AG08395 (cell line): ENCODE results near the gene MRPS27.
A peak's percentile ranks its signal among the peaks of the same experiment; 100 is the strongest.
"Not testable (repeated sequence)": the region's sequence is repeated elsewhere in the genome, so short reads cannot be mapped to it uniquely, and the experiment has no call there.

Experiments used
- DNase-seq: peaks from one replicate; pipeline ENCODE4 v3.0.0; 2012; ENCODE audit warnings: mixed read lengths, low spot score

Gene MRPS27

DNA sequence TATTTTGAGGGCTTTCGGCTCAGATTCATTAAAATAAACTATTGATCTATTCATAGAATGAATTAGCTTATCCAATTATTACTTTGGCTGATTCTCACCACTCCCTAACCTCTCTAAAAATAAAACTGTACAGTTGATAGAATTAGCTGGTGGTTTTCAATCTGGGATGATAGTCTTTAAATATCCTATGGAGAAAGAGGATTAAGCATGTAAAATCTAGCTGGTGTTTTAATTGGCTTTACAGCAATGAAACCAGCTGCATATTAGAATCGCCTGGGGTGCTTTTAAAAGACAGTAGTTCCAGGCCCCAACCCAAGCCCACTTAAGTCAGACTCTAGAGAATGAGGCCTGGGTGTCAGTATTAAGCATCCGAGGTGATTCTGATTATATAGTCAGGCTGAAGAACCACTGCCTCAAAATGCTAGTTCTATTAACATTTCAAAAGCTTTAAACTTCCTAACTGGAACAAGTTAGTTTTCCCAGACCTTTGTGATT is 117.7 kb downstream of the MRPS27 start:
- no peak for DNase-seq

- DNase-seq = no peak
Measured at GRCh38 chr5:72199681-72200080, 120.4 kb downstream of the MRPS27 start.

DNA sequence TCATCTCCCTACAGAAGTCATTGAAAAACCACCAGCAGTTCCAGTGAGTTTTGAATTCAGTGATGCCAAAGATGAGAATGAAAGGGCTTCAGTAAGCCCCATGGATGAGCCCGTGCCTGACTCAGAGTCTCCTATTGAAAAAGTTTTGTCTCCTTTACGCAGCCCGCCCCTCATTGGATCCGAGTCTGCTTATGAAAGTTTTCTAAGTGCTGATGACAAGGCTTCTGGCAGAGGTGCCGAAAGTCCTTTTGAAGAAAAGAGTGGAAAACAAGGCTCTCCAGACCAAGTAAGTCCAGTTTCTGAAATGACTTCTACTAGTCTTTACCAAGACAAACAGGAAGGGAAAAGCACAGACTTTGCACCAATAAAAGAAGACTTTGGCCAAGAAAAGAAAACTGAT is 122.6 kb downstream of the MRPS27 start:
- DNase-seq = no peak

DNA sequence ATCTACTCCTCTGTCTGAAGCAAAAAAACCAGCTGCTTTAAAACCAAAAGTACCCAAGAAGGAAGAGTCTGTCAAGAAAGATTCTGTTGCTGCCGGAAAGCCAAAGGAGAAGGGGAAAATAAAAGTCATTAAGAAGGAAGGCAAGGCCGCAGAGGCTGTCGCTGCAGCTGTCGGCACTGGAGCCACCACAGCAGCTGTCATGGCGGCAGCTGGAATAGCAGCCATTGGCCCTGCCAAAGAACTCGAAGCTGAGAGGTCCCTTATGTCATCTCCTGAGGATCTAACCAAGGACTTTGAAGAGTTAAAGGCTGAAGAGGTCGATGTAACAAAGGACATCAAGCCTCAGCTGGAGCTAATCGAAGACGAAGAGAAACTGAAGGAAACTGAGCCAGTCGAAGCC is 124.5 kb downstream of the MRPS27 start:
- no peak for DNase-seq

GRCh38 chr5:72194846-72195245 is 125.2 kb downstream of the MRPS27 start:
- no peak for DNase-seq

GRCh38 chr5:72191404-72191803 is 128.6 kb downstream of the MRPS27 start:
- peak; percentile 19 for DNase-seq

GRCh38 chr5:72189146-72189545 is 130.9 kb downstream of the MRPS27 start:
- DNase-seq = no peak

DNA sequence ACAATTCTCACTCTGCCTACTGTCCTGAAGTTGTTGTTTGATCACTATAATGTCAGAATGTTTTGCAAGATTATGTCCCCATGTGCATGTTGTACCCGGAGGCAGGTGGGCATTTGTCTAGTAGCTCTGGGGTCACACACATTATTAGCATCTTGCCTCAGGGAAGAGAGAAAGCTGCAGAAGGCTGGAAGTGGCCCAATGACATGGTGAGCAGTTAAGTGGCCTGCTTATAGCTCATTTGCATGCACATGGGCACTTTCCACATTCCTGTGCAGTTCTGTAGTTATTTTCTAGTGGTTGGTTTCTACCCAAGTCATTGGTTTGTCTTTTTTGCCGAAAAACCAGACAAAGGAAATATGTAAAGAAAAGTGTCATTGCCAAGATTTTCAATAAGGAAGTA is 131.9 kb downstream of the MRPS27 start:
- DNase-seq = no peak

DNA sequence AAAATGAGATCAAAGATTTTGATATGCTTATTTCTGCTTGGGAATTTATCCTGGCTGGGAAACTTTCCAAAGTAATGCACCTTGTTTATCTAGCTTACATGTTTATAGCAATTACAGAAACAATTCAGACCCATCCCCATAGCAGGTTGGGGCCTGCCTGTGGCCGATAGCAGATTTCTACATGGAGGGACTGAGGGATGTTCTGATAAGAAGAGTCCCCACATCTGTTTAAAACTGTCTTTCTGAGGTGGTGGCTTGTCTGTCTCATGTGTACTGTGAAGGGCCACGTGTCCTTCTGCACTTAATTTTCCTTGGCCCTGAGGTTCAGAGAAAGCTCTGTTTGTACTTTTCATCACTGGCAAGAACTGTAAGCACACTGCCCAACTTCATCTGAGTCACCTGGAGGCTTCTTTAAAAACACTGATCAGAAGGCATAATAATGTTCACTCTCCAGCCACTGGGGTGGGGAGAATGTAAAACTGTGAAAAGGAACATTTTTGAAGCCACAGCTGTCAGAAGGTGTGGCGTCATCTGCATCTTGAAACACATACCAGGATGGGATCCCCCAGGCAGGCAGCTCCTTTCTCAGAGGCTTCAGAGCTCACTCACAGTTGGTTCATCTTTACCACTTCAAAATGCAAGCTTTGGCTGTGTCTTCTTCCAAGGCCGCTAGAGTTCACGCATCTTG is 132.5 kb downstream of the MRPS27 start:
- DNase-seq = no peak

- DNase-seq = peak; percentile 62
Measured at GRCh38 chr5:72185496-72186329, 134.3 kb downstream of the MRPS27 start.

DNA sequence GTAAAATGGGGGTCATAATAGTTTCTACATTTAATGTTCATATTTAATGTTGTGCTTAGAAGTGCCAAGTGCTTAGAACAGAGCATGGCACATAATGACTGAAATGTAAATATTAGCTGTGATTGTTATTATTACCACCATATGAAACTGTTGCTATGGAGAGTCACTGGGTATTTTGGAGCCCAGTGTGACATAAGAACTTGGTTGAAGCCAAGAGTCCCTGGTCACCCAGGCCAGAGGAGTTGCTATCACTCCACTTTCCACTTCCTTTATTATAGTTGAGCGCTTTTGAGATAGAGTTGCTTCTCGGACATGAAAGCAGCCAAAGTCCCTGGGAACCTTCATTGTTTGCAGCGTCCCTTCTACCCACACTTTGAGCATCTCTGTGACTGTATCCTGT is 135.6 kb downstream of the MRPS27 start:
- no peak for DNase-seq

DNA sequence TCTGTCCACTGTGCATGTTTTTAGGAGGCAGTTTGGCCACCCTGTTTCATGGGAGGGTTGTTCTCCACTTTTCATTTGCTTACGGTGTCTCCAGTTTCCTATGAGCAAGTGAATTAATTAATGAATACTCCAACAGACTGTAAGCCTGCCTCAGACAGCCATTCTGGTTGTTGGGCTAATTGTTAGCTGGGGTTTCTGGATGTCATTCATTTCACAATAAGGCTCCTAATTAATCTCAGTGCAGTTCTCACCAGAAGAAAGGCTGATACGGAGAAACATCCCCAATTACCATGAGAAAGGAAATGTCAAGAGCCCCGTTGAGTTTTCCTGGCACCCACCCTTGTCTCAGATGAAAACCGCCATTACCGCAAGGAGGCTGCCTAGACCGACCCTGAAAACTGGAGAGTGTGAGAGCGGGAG is 136.9 kb downstream of the MRPS27 start:
- DNase-seq = no peak

DNA sequence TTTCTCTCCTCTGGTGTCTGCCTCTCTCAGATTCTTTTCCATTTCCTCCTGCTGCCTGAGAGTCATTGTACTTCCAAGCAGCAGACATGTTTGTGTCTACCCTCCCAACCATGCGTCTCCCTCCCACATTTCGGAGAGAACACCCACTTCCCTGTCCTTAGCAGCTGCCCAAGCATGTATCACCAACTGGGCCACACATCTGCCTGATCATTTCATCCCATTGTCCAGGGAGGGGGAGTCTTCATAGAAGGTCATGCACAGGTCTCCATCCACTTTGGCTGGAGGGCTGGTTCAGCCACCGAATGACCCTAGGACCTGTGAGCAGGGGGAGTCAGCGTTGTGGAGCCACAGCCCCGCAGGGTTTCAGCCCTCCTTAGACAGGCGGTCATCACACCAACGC is 137.4 kb downstream of the MRPS27 start:
- no peak for DNase-seq

- no peak for DNase-seq
Measured at GRCh38 chr5:72180925-72181324, 139.1 kb downstream of the MRPS27 start.

DNA sequence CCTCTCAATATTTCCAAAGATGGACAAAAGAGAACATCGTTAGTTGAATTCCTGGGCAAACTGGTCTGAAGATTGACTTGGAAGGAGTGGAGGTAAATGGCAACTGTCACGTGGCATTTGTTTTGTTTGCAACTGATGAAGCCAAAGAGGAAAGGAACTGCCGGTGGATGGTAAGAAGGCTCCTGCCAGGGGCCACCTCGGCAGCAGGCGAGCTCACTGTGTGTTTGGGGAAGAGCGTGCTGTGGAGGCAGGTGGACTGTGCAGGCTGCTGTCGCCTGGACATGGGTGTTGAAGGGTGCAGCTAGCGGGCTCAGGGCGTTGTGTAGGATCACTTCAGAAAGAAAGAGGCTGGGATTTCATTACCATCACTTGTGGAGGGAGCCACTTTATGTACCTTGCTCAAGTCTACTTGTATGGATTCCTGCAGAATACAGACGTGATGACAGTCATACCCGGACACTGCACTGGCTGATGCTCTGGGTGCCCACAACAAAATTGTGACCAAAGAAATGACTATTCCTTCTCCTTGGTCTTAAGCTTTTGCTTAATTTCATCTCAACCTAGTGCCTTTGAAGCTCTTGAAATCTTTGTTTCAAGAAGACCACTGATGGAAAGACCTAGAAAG is 140.1 kb downstream of the MRPS27 start:
- DNase-seq = no peak

GRCh38 chr5:72179028-72179815 is 140.8 kb downstream of the MRPS27 start:
- peak; percentile 92 for DNase-seq

- DNase-seq = no peak
Measured at GRCh38 chr5:72177538-72177937, 142.5 kb downstream of the MRPS27 start.

DNA sequence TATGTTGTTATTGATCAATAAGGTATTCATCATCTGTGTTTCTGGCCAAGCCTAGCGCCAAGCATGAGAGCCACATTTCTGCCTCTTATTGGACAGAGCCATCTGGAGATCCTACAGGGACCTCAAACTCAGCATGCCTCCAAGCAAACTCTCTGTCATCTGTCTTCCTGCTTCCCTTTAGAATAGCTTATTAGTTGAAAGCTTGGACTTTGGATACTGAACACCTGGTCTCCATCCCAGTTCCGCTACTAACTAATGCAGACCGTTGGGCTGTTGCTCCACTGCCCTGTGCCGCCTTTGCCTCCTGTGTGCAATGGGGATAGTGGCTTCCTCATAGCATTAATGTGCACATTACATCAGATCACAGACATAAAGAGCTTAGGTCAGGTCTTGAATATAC is 147.3 kb downstream of the MRPS27 start:
- DNase-seq = no peak

GRCh38 chr5:72171667-72172066 is 148.4 kb downstream of the MRPS27 start:
- no peak for DNase-seq

DNA sequence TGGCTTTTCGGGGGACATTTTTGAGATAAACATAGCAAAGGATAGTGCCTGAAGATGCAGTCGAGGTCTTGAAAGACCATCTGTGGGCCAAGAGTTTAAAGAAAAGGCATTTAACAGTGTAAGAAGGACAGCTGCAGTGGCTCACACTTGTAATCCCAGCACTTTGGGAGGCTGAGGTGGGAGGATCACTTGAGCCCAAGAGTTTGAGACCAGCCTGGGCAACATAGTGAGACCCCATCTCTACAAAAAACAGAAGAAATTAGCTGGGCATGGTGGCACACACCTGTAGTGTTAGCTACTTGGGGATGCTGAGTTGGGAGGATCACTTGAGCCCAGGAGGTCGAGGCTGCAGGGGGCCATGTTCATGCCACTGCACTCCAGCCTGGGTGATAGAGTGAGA is 148.9 kb downstream of the MRPS27 start:
- DNase-seq = not testable (repeated sequence)

- DNase-seq = no peak
Measured at GRCh38 chr5:72170101-72170500, 149.9 kb downstream of the MRPS27 start.
